Mesodermal cell (in vitro differentiated cells): ENCODE measurements around the gene GUCD1.
"Not testable (repeated sequence)": the region's sequence is repeated elsewhere in the genome, so short reads cannot be mapped to it uniquely, and the experiment has no call there.

Experiments
- H3K27ac ChIP-seq: 2 replicates; pipeline ENCODE4 v1.7.0; 2013; ENCODE audit warnings: mild to moderate bottlenecking, low read depth, low read length, moderate library complexity; ENCODE audit not compliant: severe bottlenecking
- H3K36me3 ChIP-seq: 2 replicates; pipeline ENCODE4 v1.7.1; 2013; ENCODE audit warnings: mild to moderate bottlenecking, low read length, moderate library complexity; ENCODE audit not compliant: control insufficient read depth, insufficient read depth
- H3K4me1 ChIP-seq: one replicate; pipeline ENCODE4 v1.7.1; 2013; ENCODE audit warnings: mild to moderate bottlenecking, low read length; ENCODE audit not compliant: insufficient read depth, control insufficient read depth, poor library complexity, severe bottlenecking
- H3K4me3 ChIP-seq: 2 replicates; pipeline ENCODE4 v1.7.0; 2013; ENCODE audit warnings: low read length, control low read depth, mild to moderate bottlenecking; ENCODE audit not compliant: insufficient read depth, poor library complexity, severe bottlenecking; ENCODE audit errors: extremely low read depth
- H3K9me3 ChIP-seq: 2 replicates; pipeline ENCODE4 v1.7.1; 2013; ENCODE audit warnings: mild to moderate bottlenecking, low read length, moderate library complexity; ENCODE audit not compliant: control insufficient read depth
- WGBS, 2 experiments: methylation state at CpG; one replicate each; pipeline ENCODE4 v1.1.5; 2013; ENCODE audit warnings: missing lambda C conversion rate in 2 of 2; ENCODE audit not compliant: insufficient coverage in 2 of 2; 5-methylcytosine and 5-hydroxymethylcytosine counted together

GUCD1 gene

GRCh38 chr22:24563246-24563645 lies 8.3 kb upstream of the GUCD1 start:
- Histone ChIP-seq H3K4me3 (no peak overlapping the region), H3K27ac (no peak overlapping the region), H3K4me1 (no peaks in the 10 kb centered on the region), H3K36me3 (peaks cover 88% of the 10 kb centered on the region), H3K9me3 (no peaks in the 10 kb centered on the region)
- 83 to 92% methylated on average over 1 to 2 of the region's 2 CpGs for WGBS, 2 experiments

- no peak overlapping the region for H3K4me3 ChIP-seq
- H3K36me3 ChIP-seq, result peaks cover 70% of the 10 kb centered on the region
- 97 to 100% methylated on average over 3 to 4 of the region's 4 CpGs for WGBS, 2 experiments
Measured at GRCh38 chr22:24559471-24559870, 4.5 kb upstream of the GUCD1 start.

GRCh38 chr22:24555165-24556039 lies 464 bp upstream of the GUCD1 start, which contains the start of gene SNRPD3:
Gene SNRPD3 (plus strand): TSS chr22:24555999. CDS start chr22:24557675, 1,676 bp downstream.
- Histone ChIP-seq H3K4me3 (peak within 1 kb of the TSS; percentile 94), H3K36me3 (peaks cover 49% of the 10 kb centered on the region), H3K9me3 (no peaks in the 10 kb centered on the region), H3K27ac (peak within 1 kb of the TSS; percentile 91), H3K4me1 (peaks cover 24% of the 10 kb centered on the region)
- WGBS, 2 experiments, result 0% methylated on average over 44 to 54 of the region's 59 CpGs

More at GRCh38 chr22:24559471-24559870, 4.5 kb upstream of the GUCD1 start:
- Histone ChIP-seq H3K4me1 (peaks cover 9% of the 10 kb centered on the region), H3K27ac (no peak overlapping the region), H3K9me3 (no peaks in the 10 kb centered on the region)

DNA sequence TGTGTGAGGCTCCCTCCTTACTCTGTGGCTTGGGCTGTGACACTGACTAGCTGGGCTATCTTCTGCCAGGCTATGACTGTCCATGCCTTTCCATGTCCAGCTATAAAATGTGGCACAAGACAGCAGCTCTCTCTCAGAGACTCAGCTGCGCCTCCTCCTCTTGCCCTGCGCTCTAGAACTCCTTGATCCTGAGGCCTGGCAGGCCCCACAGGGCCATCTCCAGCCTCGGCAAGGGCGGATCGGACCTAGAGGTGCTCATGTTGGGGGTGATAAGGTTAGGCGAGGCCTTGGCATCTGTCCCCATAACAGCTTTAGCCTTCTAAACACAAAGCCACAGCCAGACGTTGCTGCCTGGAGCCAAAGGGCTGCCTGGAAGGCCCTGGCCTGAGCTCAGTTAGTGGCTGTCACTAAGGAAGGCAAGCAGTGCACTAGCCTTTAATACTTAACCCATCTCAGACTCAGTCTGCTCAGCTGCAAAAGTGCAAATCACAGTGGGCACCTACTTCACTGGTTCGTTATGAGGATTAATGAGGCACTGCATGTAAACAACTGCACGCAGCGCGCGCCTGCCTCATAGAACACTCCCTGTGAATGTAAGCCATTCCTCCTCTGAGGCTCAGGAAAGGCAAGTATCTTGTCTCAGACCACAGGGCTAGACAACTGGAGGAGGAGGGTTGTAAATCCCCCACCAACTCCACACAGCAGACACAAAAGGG lies 1.2 kb downstream of the GUCD1 start:
- peaks cover 44% of the 10 kb centered on the region for H3K36me3 ChIP-seq
- no peak overlapping the region for H3K27ac ChIP-seq

DNA sequence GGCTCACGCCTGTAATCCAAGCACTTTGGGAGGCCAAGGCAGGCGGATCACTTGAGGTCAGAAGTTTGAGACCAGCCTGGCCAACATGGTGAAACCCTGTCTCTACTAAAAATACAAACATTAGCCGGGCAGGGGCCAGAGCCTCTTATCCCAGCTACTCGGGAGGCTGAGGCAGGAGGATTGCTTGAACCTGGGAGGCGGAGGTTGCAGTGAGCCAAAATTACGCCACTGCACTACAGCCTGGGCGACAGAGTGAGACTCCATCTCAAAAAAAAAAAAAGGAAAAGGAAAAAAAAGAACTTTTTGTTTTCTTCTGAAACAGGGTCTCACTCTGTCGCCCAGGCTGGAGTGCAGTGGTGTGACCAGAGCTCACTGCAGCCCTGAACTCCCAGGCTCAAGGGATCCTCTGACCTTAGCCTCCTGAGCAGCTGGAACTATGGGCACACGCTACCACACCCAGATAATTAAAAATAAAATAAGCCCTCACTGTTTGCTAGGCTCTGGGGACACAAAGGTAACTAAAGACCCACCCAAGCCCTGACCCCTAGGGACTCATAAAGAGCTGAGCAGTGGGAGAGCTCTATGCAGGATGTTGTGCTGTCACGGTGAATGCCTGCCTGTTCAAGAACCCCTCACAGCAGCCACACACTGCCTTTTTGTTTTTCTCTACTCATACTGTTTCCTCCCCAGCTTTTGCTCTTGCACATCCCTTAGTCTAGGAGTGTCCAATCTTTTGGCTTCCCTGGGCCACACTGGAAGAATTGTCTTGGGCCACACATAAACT lies 2.2 kb downstream of the GUCD1 start:
- not testable (repeated sequence) for H3K27ac ChIP-seq, H3K9me3 ChIP-seq, H3K4me3 ChIP-seq
- 89 to 95% methylated on average over 7 to 10 of the region's 10 CpGs for WGBS, 2 experiments
- peaks cover 24% of the 10 kb centered on the region for H3K4me1 ChIP-seq
- H3K36me3 ChIP-seq, result peaks cover 41% of the 10 kb centered on the region

More for the DNA sequence above, 1.2 kb downstream of the GUCD1 start:
- H3K4me1 ChIP-seq, result peaks cover 24% of the 10 kb centered on the region
- no peaks in the 10 kb centered on the region for H3K9me3 ChIP-seq
- 86 to 88% methylated on average over 6 to 7 of the region's 12 CpGs for WGBS, 2 experiments
- H3K4me3 ChIP-seq, result peak overlapping the region; percentile 94

DNA sequence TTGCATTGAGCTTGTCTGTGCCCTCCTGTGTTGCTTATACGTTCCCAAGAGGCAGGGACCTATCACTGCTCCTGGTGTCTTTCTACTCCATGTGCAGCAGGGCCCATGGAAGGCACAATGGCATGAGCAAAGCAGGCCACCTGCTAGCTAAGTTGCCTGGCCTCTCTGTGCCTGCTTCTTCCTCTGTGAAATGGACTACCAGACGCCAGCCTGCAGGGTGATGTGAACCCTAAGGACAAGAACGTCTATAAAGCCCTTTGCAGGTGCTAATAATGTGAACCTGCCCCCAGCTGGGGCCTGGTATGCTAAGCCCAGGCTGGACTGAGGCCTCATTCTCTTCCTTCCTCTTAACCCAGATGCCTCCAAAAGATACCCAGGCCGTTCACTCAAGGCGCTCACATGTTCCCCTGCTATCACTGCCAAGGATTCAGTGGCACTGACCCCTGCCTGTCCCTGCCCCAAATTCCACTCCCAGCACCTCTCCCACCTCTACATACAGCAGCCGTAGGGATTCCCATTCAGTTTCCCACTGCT lies 4.0 kb downstream of the GUCD1 start:
- 90 to 92% methylated on average over 6 of the region's 6 CpGs for WGBS, 2 experiments
- H3K27ac ChIP-seq, result no peak overlapping the region
- no peaks in the 10 kb centered on the region for H3K9me3 ChIP-seq
- peaks cover 15% of the 10 kb centered on the region for H3K4me1 ChIP-seq
- peaks cover 49% of the 10 kb centered on the region for H3K36me3 ChIP-seq
- H3K4me3 ChIP-seq, result no peak overlapping the region

DNA sequence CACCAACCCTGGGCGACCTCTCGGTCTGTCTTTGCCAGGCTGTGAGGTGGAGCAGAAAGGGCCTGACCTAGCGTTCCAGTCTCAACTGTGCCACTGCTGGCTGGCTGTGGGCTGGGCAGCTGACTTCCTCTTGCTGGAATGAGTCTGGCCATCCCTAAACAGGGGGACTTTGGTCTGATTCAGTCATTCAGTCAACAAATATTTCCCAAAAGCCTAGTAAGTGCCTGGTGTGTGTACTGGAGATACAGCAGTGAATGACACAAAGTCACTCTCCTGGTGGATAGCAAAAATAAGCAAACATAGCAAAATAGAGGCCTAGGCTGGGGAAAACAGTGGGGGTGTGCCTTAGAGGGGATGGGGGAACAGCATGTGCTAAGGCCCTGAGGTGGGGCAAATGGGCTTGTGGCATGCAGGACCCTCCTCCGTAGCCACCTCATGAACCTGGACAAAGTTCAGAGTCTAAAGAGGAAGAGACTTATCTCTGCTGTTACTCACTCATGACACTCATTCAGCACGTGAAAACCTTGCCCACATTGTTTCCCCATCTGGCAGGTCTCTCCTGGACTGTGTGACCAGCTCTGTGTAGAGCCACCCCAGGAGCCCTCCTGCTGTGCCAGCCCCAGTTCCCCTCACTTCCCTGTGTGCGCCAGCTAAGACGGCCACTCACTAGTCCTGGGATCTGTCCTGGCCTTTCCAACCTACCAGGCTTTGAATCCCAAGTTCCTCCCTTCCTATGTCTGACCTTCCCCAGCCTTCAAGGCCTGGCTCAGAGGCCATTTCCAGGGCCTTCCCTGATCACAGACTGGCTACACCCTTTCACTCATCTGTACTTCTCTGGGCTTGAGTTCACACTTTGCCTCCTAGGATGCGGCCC lies 4.7 kb downstream of the GUCD1 start:
- Histone ChIP-seq H3K4me3 (no peak overlapping the region), H3K27ac (peak overlapping the region; percentile 49), H3K36me3 (peaks cover 51% of the 10 kb centered on the region), H3K9me3 (no peaks in the 10 kb centered on the region), H3K4me1 (peaks cover 15% of the 10 kb centered on the region)
- 90 to 95% methylated on average over 6 to 8 of the region's 8 CpGs for WGBS, 2 experiments

GRCh38 chr22:24548812-24549211 lies 6.1 kb downstream of the GUCD1 start:
- H3K4me3 ChIP-seq, result no peak overlapping the region
- H3K9me3 ChIP-seq, result no peaks in the 10 kb centered on the region
- peaks cover 62% of the 10 kb centered on the region for H3K36me3 ChIP-seq
- H3K4me1 ChIP-seq, result peaks cover 12% of the 10 kb centered on the region
- no peak overlapping the region for H3K27ac ChIP-seq
- WGBS, 2 experiments, result 97 to 100% methylated on average over 3 of the region's 4 CpGs

DNA sequence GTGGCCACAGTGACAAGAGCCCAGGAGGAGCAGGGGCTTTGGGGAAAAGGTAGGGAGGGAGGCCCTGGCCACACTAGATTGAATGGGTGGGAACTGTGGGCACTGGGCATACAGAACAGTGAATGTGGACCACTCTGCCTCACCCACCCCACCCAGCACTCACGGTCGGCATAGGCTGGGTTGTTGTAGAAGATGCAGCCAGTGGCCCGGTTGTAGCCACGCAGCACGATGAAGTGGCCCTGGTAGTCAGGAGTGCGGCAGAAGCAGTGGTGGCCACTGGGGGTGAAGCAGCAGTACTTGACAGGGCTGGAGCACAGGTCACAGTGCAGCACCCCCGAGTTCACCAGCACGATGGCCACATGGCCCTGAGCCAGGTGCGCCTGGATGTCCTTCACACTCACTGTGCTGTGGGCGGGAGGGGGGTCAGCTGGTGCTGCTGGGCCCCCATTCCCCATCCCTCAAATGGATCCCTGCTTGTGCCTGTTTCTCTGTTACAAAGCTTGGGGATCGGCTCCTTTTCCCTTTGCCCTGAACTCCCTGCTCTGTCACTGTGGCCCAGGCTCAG lies 11.2 kb downstream of the GUCD1 start:
- Histone ChIP-seq H3K4me1 (no peaks in the 10 kb centered on the region), H3K4me3 (no peak overlapping the region), H3K36me3 (peaks cover 73% of the 10 kb centered on the region), H3K27ac (no peak overlapping the region), H3K9me3 (no peaks in the 10 kb centered on the region)
- 93 to 95% methylated on average over 7 to 8 of the region's 11 CpGs for WGBS, 2 experiments
